NCI-H446 (cell line): ENCODE results near the gene SLC41A3.
"Not testable (repeated sequence)": the region's sequence is repeated elsewhere in the genome, so short reads cannot be mapped to it uniquely, and the experiment has no call there.

Experiments used
- DNase-seq, 2 experiments: peaks; one replicate each; lab custom pipeline; 2025; lab: John Stamatoyannopoulos, UW

SLC41A3 gene

DNA sequence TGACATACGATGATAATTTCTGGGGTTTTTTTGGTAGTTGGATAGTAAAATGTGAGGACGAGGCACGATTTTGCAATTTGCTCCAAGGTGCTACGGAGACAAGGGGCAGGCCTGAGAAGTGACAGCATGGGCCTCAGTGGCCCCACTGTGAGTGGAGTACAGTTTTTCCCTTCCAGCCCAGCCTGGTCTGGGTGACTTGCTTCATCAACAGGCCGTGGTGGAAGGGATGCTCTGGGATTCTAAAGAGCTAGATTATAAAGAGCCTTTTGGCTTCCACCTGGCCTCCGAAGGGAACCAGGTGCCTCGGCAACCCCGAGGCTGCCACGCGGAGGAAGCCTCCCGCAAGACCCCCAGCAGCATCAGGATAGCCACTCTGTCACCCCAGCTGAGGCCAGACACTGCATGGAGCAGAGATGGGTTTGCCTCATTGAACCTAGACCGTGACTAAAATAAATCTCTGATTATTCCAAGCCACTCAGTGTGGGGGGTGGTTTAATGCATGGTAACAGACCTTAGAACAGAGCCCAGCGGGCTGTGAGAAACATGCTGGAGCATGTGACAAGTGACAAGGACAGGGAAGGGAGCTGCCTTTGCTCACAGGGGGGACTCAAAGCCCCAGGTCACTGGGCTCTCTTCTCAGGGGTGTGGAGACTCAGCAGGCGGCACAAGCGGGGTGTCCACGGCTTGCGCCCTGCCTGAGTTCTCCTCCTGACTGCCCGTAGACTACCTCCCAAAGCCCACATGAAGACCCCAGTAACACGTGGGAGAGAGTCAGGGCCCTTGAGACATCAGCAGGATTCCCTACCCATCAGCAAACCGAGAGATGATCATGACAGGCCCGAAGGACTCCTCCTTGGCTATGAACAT lies 22.6 kb upstream of the SLC41A3 start:
- no peak for DNase-seq

DNA sequence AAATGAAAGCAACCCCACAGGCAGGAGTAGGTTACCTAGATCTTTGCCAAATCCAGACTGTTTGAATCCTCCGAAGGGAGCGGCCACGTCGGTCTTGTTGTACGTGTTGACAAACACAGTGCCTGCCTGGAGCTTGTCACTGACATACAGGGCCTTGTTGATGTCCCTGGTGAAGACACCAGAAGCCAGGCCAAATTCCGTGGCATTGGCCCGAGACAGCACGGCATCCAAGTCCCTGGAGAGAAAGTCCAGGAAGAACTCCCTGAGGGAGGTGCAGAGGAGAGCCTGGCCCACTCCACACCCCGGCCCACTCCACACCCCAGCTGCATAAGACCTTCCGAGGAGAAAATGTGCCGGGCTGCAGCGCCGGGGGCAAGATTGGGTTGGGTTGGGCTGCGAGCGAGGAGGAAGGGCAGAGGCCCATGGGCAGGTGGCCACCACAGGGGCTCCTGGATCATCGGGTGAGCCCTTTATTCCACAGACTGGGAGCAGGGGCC lies 21.8 kb upstream of the SLC41A3 start:
- DNase-seq = no peak

DNA sequence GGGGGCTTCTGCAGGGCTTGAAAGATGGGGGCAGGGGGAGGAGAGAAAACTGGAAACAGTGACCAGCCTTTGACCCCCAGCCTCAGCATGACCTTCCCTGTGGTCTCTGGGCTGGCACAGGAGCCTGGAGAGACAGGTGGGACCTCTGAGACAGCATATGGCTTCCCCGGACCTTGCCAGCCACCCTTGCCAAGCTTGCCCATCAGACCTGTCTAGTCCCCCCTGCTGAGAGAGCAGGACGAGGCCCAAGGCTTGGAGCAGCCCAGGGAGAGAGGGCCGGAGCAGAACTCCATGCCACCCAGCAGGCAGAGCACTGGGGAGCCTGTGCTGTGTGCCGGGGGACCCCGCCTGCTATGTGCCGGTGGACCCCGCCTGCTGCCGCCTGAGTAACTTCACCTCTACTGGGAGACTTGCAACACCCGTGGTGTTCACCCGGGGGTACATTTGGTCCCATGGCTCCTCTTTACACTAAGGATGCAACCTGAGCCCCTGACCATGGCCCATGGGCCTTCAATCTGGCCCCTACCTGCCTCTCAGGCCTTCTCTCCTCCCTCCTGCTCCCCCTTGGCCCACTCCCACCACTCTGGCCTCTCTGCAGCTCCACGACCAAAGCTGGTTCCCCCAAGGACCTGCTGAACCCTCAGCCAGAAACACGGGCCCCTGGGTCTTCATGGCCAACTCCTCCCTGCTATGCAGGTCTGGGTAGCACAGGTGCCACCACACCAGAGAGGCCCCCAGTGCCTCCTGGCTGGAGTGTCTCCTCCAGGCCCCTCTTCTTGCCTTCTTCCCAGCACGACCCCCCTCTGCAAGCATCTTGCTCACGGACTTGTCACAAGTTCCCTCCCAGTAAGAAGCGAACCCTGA lies 21.1 kb upstream of the SLC41A3 start:
- DNase-seq = no peak

DNA sequence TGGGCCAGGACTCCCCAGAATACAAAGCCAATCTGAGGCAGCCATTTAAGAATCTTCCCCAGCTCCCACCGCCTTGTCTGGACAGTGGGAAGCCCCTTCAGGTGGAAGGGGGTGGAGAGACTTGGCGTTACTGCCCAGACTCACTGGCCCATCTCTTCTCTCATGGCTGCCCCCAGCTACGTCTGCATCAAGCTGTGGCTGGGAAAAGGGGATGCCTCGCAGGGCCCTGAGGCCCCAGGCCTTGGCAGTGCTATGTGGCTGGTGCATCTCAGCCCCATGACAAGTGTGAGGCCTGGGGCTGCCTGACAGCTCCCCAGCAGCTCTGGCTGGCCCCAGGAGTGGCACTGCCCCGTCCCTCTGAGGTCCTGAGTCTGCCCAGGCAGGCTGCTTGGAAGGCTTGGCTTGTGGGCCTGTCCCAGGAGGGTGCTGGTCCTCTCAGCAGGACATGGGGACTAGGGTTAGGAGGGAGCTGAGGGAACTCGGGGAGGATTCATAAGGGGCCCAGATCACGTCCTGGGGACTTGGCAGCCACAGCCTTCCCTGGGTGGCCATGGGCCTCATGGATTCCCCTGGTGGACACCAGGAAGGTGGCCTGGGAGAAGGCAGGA lies 20.2 kb upstream of the SLC41A3 start:
- no peak for DNase-seq

DNA sequence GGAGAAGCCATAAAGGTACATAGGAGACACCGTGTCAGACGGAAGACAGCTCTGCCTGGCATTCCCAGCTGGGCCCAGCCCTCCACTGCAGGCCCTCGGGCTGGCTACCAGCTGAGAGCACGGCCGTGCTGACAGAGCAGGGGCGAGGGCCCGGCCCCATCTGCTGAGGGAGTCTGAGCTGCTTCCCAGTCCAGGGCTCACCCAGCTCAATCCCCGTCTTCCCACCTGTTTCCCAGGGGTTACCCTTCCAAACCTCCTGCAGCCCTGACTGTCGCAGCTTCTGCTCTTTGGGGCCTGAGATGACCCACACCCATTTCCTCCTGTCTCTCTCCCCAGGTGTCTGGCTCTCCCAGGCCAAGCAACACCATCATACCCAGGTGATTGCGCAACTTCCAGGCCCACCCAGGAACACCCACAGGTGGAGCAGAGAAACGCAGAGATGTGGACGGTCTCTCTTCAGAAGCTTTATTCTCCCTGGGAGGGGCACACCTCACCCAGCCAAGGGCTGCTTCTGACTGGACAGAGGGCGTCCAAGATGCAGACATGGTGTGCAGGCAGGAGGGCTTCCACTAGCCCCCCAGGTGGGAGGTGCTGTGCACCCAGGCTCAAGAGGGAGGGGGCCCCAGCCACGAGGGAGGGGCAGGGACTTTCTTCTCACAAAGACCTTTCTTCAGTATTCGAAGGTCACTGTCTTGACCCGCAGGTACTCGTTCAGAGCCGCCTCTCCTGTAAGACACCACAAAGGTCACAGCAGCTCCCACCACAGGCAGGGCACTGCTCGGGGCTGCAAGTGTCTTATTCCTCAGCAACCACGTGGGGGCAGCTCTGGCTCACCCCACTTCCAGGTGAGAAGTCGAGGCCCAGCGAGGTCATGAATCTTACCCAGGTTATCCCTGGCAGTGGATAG lies 19.4 kb upstream of the SLC41A3 start:
- no peak for DNase-seq

DNA sequence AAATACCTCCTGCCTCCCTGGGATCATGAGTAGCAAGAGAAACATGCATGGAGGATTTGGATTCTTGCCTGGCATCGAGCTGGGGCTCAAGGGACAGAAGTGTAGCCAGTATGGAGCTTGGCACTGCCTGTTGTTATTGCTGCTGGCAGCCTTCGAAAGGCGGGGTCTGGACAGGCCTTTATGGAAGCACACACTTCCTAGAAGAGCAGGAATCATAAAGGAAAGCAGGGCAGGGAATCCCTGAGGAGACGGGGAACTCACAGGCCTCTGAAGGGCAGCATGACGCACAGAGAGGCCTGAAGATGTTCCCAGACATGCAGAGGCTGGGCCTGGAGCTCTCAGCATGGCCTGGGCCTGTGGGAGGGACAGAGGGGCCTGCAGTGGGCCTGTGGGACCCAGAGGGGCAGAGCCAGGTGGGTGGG lies 18.6 kb upstream of the SLC41A3 start:
- DNase-seq = peak; percentile 40 to 75

DNA sequence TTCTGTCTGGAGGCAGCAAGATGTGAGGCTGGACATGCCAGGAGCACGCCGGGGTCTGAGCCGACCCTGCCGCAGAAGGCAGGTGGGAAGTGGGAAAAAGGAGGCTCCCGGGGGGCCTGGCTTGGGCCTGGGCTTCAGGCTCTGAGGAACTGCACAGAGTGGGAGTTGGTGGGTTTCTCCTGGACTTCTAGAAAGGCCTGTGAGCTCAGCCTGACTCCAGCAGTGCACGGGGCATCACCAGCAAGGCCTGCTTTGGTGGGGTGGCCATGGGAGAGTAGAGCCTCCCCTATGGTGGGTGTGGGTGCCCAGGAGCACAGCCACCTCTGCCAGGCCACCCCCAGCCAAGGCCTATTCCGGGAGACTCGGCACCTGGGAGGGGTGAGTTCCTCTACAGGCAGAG lies 18.1 kb upstream of the SLC41A3 start:
- DNase-seq = no peak

DNA sequence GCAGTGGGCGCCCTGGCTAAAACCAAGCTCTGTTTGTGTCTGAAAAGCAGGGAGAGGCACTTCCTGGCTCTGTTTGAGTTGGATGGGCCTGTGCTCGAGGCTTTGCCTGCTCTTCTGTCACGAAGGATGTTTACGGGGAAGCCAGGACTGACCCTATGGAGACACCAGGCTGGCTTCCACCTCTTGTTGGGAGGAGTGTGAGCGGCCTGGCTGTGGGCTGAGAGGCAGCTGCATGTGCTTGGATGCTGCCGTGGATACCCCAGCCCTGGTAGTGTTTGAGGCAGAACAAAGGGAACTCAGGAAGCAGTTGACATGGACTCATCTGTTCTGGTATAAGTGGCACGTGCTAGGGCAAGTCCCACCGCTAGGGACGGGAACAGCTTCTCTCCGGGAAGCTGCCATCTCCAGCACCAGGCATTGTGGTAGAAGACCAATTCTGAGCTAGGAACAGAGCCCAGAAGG lies 17.6 kb upstream of the SLC41A3 start:
- DNase-seq = no peak

DNA sequence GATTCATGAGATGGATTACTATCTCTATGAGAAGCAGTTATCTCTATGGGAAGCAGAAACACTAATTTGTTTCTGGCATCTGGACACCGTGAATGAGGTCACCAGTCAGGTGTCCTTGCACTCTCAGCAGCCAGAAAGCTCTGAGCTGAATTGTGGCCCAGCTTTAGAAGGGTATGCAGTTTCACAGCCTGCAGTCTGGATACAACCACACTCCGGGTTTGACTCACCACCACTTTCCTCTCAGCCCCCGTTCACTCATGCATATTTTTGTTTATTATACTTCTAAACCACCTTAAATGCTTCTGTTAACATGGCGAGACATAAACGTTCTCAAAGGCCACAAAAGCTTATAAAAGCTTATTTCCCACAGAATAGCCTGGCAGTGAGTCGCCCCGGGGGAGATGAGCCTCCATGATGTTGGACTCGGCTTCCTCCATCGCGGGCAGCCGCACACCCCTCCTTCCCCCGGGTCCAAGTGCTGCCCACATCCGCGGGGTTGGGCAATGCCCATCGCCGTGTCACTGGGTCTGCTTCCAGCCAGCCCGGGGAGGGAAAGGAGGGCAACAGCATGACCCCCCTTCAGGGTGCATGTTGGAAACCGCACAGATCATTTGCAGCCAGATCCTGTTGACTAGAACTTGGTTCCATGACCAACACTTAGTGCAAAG lies 16.8 kb upstream of the SLC41A3 start:
- no peak for DNase-seq

DNA sequence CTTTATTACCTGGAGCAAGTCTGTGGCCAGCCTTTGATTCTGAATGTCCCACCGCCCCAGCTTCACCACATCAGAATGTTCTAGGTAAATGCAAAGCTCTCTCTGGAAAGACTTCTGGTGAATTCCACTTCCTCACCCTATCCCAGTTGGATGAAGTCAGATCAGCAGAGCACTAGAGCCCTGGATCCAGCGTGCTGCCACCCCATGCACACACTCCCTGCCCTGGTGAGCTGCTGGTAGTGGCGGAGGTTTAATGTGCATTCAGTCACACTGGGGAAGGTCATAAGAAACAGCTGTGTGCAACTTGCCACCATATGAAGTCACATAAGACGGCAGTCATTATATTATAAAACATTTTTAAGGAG lies 16.3 kb upstream of the SLC41A3 start:
- DNase-seq = no peak

DNA sequence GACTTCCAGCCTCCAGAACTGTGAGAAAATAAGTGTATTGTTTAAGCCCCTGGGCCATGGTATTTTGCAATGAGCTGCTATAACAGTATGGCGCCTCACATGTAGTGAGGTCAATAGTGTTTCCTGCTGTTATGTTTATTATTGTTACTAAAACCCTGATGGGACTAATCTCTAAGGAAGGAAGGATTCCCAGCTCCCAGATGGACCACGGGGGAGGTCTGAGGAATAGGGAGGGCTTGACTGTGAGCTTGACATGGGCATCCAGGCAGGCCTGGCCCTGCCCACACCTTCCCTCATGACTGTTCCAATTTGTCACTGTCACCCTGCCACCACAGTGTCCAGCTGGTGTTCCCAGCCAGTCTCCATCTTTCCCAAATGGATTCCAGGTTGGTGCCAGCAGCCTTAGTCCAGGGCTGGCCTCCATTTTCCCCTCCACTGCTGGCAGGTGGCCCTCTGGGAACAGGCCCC lies 14.5 kb upstream of the SLC41A3 start:
- DNase-seq = no peak

DNA sequence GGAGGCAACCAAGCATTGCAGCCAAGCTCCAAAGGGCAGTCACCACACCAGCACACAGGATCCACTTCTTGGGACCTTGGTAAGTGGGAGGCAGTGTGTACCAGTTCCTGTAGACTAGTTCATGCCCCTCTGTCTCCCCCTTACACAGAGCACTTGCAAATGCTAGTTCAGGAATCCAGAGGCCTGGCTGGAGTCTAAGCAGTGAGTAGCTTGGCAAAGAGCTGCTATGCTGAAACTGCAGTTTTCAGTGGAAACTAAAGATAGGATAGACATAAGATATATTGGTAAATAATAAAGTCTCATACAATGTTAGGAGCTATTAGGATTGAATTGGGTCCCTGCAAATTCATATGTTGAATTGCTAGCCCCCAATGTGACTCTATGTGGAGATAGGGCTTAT lies 13.9 kb upstream of the SLC41A3 start:
- no peak for DNase-seq

DNA sequence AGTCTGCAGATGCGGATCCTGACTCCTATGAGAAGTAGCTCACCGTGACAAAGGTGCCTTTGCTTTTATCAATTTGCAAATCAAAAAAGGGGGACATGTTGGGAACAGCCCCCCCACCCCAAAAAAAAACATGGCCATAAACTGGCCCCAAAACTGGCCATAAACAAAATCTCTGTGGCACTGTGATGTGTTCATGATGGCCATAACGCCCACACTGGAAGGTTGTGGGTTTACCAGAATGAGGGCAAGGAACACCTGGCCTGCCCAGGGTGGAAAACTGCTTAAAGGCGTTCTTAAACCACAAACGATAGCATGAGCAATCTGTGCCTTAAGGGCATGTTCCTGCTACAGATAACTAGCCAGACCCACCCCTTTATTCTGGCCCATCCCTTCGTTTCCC lies 12.3 kb upstream of the SLC41A3 start:
- DNase-seq = not testable (repeated sequence)

DNA sequence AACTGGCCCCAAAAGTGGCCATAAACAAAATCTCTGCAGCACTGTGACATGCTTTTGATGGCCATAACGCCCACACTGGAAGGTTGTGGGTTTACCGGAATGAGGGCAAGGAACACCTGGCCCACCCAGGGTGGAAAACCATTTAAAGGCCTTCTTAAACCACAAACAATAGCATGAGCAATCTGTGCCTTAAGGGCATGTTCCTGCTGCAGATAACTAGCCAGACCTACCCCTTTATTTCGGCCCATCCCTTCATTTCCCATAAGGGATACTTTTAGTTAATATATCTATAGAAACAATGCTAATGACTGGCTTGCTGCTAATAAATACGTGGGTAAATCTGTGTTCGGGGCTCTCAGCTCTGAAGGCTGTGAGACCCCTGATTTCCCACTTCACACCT lies 8.2 kb upstream of the SLC41A3 start:
- not testable (repeated sequence) for DNase-seq

DNA sequence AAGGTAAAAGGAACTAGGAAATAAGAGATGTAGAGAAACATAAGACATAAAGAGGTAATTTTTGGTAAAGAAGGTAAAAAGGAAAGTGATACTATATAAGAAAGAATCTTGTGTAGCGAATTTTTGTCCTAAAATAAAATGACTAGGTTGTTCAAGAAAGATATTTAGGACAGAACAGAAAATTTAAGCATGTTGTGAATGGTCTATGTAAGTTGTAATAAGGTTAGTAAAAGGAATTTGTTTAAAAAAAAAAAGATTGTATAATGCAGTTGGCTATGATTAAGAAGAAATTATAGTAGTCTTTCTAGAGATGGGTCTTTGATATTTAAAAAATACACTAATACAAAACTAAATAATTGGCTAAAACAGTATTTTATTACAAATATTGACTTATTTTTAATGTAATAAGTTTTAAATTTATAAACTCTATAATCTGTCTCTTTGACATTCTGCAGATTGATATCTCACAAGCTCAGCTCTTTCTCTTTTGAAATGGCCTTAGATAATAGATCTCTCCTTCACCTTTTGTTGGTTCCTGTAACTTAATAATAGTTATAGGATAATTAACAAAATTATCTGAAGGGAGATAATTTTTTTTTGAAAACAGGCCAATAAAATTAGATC lies 3.7 kb upstream of the SLC41A3 start:
- no peak for DNase-seq

DNA sequence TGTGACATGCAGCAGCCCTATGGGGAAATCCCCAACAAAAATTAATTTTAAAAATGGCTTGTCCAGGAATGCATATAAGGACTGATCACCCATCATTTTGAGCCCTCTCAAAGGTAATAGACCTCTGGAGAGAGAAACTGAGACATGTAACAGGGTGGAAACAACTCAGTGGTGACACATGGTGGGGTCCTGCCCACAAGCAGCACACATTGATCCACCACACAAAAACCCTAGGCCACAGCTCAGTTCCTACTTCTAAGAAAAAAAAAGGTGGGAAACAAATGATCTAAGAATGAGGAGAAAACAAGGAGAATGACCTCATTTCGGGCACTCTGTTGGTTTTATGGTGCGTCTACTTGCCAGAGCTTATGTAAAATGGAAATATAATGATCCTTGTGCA lies 1.9 kb upstream of the SLC41A3 start:
- no peak for DNase-seq

DNA sequence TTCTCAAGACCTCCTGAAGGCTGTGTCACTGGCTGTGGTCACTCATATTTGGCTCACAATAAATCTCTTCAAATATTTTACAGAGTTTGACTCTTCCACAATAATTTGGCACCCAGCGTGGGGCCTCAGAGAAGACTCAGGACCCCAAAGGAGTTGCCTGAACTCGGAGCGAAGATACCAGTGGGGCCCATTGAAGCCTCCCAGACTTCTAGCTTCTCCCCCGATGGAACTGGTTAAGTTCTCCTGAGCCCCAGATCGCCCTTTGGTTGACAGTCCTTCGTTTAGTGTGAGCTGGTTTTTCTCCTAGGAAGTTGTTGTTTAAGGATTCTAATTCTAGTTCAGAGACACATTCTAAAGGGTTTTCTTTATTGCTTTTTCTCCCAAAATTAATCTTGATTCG lies 1.4 kb upstream of the SLC41A3 start:
- no peak for DNase-seq

DNA sequence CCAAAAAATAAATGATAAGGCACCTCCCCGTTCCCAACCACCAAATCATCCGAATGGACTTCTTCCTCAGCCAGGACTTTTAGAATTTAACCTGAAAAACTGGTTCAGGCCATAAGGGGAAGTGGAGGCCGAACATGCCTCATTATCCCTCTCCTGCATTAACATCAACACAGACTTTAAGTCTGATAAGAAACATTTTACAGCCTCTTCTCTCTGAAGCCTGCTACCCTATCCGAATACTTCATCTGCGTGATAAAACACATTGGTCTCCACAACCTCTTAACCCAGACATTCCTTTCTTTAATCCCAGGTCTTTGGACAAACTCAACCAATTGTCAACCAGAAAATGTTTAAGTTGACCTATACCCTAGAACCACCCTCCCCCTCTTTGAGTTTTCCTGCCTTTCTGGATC lies 850 bp upstream of the SLC41A3 start:
- no peak for DNase-seq

DNA sequence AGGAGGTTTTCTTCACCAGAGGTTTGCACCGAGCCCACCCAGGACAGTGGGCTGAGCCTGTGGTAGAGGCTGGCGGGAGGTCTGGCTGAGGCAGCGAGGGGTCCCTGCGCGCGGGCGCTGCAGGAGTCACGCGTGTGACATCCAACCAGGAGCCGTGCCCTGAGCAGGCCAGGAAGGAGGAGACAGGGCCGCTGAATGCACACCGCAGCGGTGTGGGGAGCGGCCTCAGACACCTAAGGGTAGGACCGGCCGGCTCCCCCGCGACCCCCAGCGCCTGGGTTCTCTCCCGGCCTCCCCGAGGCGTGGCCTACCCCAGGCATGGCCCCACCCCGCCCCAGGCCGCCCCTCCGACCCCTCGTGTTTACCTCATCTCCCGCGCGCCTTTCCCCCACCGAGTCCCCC lies 412 bp downstream of the SLC41A3 start:
- DNase-seq = peak; percentile 22 to 70

DNA sequence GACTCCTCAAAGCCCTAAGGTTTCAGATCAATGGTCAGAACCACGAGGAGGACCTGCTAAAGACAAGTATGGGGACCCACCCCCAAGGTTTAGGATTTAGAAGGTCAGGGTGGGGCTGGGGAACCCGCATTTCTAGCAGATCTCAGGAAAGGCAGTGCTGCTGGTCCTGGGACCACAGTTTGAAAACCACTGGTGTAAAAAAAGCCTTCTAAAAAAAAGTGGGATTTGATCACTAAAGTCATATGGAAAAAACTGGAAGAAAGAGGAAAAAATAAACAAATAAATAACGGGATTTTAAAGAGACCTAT lies 832 bp downstream of the SLC41A3 start:
- DNase-seq = no peak
